ENCODE measurements around the gene NAT10. TPM values are rescaled to one million over a fixed set of nuclear protein-coding genes. Genes with fewer than 3 reads are reported as not detected.

NAT10 gene
- total RNA-seq, 1 donor from 2014 or later = 11.3 TPM

GRCh38 chr11:34166806-34167740, 61.6 kb downstream of the NAT10 start:
- Histone ChIP-seq H3K4me1 (no peaks in the 10 kb centered on the region), H3K27me3 (no peaks in the 10 kb centered on the region), H3K36me3 (peaks cover 15 to 36% of the 10 kb centered on the region in 2 donors), H3K4me3 (no peak overlapping the region), H3K27ac (no peak overlapping the region), H3K9me3 (no peaks in the 10 kb centered on the region)
- TF ChIP-seq CTCF (IDR thresholded peaks at IDR 0.05) = no peak
- no peak for DNase-seq (ENCODE audit: low spot score in 2 of 2)
- intact Hi-C loops (cut with DNase I) = no loop called here

GRCh38 chr11:34167961-34168360, 62.5 kb downstream of the NAT10 start:
- no peak for TF ChIP-seq CTCF (IDR thresholded peaks at IDR 0.05)
- H3K27me3 ChIP-seq = no peaks in the 10 kb centered on the region
- H3K27ac ChIP-seq = no peak overlapping the region
- peaks cover 8 to 30% of the 10 kb centered on the region in 2 donors for H3K36me3 ChIP-seq
- no peaks in the 10 kb centered on the region for H3K4me1 ChIP-seq
- DNase-seq (ENCODE audit: low spot score in 2 of 2) = no peak
- H3K9me3 ChIP-seq = no peaks in the 10 kb centered on the region
- H3K4me3 ChIP-seq = no peak overlapping the region
- intact Hi-C loops (cut with DNase I) = no loop called here

- Histone ChIP-seq H3K4me3 (no peak overlapping the region), H3K9me3 (no peaks in the 10 kb centered on the region), H3K27me3 (no peaks in the 10 kb centered on the region), H3K36me3 (peaks cover 7 to 22% of the 10 kb centered on the region in 2 donors), H3K4me1 (no peaks in the 10 kb centered on the region), H3K27ac (no peak overlapping the region)
- no peak for TF ChIP-seq CTCF (IDR thresholded peaks at IDR 0.05)
- DNase-seq (ENCODE audit: low spot score in 2 of 2) = no peak
- intact Hi-C loops (cut with DNase I) = no loop called here
Measured at GRCh38 chr11:34168642-34169420, 63.4 kb downstream of the NAT10 start.

- no peak for DNase-seq (ENCODE audit: low spot score in 2 of 2)
- H3K9me3 ChIP-seq = no peaks in the 10 kb centered on the region
- peaks cover 7 to 19% of the 10 kb centered on the region in 2 donors for H3K36me3 ChIP-seq
- intact Hi-C loops (cut with DNase I) = loop anchor here (5.0 kb wide), 1 partner anchor 268 kb away; the partner anchor contains the start of gene CAT
- H3K4me3 ChIP-seq = no peak overlapping the region
- peaks cover 3% of the 10 kb centered on the region in 2 donors for H3K4me1 ChIP-seq
- TF ChIP-seq CTCF (IDR thresholded peaks at IDR 0.05) = no peak
- no peak overlapping the region for H3K27ac ChIP-seq
- H3K27me3 ChIP-seq = no peaks in the 10 kb centered on the region
Measured at GRCh38 chr11:34169686-34170085, 64.3 kb downstream of the NAT10 start.

- intact Hi-C loops (cut with DNase I) = loop anchor here (5.0 kb wide), 1 partner anchor 264 kb away; the partner anchor contains the start of gene CAT
- Histone ChIP-seq H3K4me3 (no peak overlapping the region), H3K4me1 (peaks cover 5 to 7% of the 10 kb centered on the region in 2 donors), H3K36me3 (peaks cover 7 to 19% of the 10 kb centered on the region in 2 donors), H3K27me3 (no peaks in the 10 kb centered on the region), H3K9me3 (no peaks in the 10 kb centered on the region), H3K27ac (no peak overlapping the region)
- TF ChIP-seq CTCF (IDR thresholded peaks at IDR 0.05) = no peak
- no peak for DNase-seq (ENCODE audit: low spot score in 2 of 2)
Measured at GRCh38 chr11:34173050-34173449, 67.6 kb downstream of the NAT10 start.
